PC-9 (cell line): ENCODE data around the gene PRR5.

Source experiments
- EZH2 ChIP-seq: fragments of 200-600 bp; sonication (generic); IDR thresholded peaks from 2 replicates; pipeline ENCODE4 v1.8.0; 2017; ENCODE audit warnings: antibody characterized with exemption, low read depth
- TF ChIP-seq, protein P1 (sequence below): fragments of 200-600 bp; sonication (generic); conservative IDR thresholded peaks from 2 replicates; pipeline ENCODE4 v1.6.1; 2017; ENCODE audit warnings: mixed run types, antibody characterized with exemption, mild to moderate bottlenecking, moderate library complexity

DNA sequence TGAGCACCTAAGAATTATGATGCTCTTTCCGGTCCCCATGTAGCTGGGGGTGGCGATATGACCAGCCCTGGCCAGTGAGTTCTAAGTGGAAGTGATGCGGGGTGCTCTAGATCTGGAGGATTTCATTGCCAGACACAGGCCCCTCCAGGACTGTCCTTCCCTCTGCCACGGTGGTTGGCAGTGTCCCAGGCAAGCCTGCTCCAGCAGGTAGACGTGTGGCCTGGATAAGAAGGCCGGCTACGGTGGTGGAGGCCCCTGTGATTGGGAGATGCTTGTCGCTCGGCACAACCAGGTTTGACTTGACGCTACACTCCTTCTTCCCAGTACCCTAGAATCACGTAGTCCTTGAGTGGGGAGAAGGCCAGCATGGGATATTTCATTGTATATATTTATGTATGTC, 41.2 kb downstream of the PRR5 start:
- TF ChIP-seq, protein P1, sequence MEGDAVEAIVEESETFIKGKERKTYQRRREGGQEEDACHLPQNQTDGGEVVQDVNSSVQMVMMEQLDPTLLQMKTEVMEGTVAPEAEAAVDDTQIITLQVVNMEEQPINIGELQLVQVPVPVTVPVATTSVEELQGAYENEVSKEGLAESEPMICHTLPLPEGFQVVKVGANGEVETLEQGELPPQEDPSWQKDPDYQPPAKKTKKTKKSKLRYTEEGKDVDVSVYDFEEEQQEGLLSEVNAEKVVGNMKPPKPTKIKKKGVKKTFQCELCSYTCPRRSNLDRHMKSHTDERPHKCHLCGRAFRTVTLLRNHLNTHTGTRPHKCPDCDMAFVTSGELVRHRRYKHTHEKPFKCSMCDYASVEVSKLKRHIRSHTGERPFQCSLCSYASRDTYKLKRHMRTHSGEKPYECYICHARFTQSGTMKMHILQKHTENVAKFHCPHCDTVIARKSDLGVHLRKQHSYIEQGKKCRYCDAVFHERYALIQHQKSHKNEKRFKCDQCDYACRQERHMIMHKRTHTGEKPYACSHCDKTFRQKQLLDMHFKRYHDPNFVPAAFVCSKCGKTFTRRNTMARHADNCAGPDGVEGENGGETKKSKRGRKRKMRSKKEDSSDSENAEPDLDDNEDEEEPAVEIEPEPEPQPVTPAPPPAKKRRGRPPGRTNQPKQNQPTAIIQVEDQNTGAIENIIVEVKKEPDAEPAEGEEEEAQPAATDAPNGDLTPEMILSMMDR, result no peak
- no peak for TF ChIP-seq EZH2
